Ishikawa (cell line): Measurements from ENCODE around the gene MORC4.
A peak's percentile ranks its signal among the peaks of the same experiment; 100 is the strongest.

Source experiments
- CEBPB ChIP-seq: IDR thresholded peaks from 2 replicates; pipeline ENCODE4 v1.6.1; 2012
- CREB1 ChIP-seq: IDR thresholded peaks from 2 replicates; pipeline ENCODE4 v1.6.1; 2012; ENCODE audit warnings: low read depth
- EGR1 ChIP-seq: IDR thresholded peaks from 2 replicates; pipeline ENCODE4 v1.6.1; 2012
- EP300 ChIP-seq: IDR thresholded peaks from 2 replicates; pipeline ENCODE4 v1.6.1; 2012; ENCODE audit warnings: borderline replicate concordance
- FOXM1 ChIP-seq: IDR thresholded peaks from 2 replicates; pipeline ENCODE4 v1.6.1; 2012; ENCODE audit warnings: low read depth, borderline replicate concordance
- MAX ChIP-seq: IDR thresholded peaks from 2 replicates; pipeline ENCODE4 v1.6.1; 2012
- NFIC ChIP-seq: IDR thresholded peaks from 2 replicates; pipeline ENCODE4 v1.6.1; 2012
- RAD21 ChIP-seq: IDR thresholded peaks from 2 replicates; pipeline ENCODE4 v1.6.1; 2012; ENCODE audit warnings: low read depth
- REST ChIP-seq: IDR thresholded peaks from 2 replicates; pipeline ENCODE4 v1.6.1; 2012; ENCODE audit warnings: low read depth, mild to moderate bottlenecking
- TAF1 ChIP-seq: IDR thresholded peaks from 2 replicates; pipeline ENCODE4 v1.6.1; 2012; ENCODE audit warnings: low read depth, mild to moderate bottlenecking
- TCF12 ChIP-seq: IDR thresholded peaks from 2 replicates; pipeline ENCODE4 v1.6.1; 2012; ENCODE audit warnings: low read depth
- TEAD4 ChIP-seq: IDR thresholded peaks from 2 replicates; pipeline ENCODE4 v1.6.1; 2012
- USF1 ChIP-seq: IDR thresholded peaks from 2 replicates; pipeline ENCODE4 v1.6.1; 2012
- YY1 ChIP-seq: IDR thresholded peaks from 2 replicates; pipeline ENCODE4 v1.6.1; 2012; ENCODE audit warnings: low read depth
- ZBTB7A ChIP-seq: IDR thresholded peaks from 2 replicates; pipeline ENCODE4 v1.6.1; 2012; ENCODE audit warnings: low read depth

Gene MORC4

GRCh38 chrX:106999002-106999975 is 723 bp downstream of the MORC4 start:
- TF ChIP-seq MAX = no peak
- no peak for TF ChIP-seq USF1
- TF ChIP-seq EGR1 = no peak
- no peak for TF ChIP-seq ZBTB7A
- TF ChIP-seq FOXM1 = peak; percentile 57; the same call in 1 of the 2 replicates
- no peak for TF ChIP-seq YY1
- TF ChIP-seq TAF1 = no peak
- TF ChIP-seq EP300 = no peak
- no peak for TF ChIP-seq CEBPB
- peak; percentile 66 for TF ChIP-seq RAD21
- no peak for TF ChIP-seq NFIC

GRCh38 chrX:106997611-106998010 is 2.4 kb downstream of the MORC4 start:
- TF ChIP-seq NFIC (no peak), ZBTB7A (no peak), REST (no peak), YY1 (no peak), MAX (no peak)

- TF ChIP-seq EGR1 (no peak), REST (no peak), ZBTB7A (no peak), RAD21 (no peak), TEAD4 (no peak), CREB1 (no peak)
Observed at GRCh38 chrX:106995678-106996077, 4.3 kb downstream of the MORC4 start.

- TF ChIP-seq USF1 (no peak), FOXM1 (no peak), EP300 (no peak), CEBPB (no peak), TAF1 (no peak), REST (no peak), TEAD4 (no peak), CREB1 (no peak), RAD21 (no peak), EGR1 (no peak), YY1 (no peak), MAX (no peak), NFIC (no peak), TCF12 (no peak), ZBTB7A (no peak)
Observed at GRCh38 chrX:106987488-106987887, 12.5 kb downstream of the MORC4 start.
